ENCODE results near the gene FGD2.
A peak's percentile ranks its signal among the peaks of the same experiment; 100 is the strongest.

The FGD2 gene

DNA sequence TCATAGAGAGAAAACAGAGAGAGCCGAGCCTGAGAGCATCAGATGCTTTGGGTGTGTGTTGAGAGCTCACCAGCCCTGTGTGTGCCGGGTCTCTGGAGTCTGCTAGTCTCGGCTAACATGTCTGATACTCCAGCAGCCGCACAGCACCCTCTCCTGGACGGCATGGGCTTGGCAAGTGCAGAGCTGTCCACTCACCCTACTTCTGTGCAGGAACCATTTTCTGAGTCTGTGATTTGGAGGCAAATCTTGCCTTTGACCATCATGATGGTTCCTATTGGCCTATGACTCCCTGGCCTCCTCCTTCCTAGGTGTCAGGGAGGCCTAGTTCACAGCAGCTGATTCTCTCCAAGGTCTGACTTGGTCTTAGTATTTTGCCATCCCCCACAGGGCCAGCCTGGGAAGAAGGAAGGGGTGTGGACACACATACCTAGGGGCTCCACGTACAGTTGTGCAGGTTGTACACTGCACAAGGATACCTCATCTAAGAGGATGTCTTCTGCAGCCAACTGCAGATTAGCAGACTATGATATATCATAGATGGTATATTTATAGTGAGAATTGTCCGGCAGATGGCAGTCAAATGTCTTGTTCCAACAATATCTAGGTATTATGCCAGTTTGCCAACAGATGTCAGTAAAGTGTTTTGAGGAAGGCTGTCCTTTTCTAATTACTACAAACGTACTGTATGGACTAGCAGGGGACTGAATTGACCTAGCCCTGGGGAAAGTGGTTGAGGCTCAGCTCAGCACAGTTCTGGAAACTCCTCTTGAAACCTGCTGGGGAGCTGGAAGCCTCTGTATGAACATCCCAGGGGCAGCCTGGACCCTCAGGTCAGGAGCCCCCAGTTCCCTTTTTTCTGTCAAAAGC lies 13.0 kb downstream of the FGD2 start:
- DNase-seq = peak; percentile 84

DNA sequence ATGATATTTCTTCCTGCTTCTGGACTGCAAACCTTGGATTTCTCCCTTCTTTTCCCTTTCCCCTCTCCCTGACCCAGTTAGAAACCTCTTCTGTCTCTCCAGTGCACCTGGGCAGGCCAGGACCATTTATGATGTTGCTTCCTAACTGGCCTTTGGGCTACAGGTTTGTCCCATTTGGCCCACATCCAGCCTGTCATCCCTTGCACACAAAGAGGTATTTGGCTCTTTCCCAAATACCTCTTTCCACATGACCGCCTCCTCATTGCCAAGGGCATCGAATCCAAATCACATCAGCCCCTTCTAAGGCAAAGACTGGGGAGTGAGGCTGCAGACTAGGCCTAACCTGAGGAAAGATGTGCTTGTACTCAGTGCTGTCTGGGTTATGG lies 13.6 kb downstream of the FGD2 start:
- DNase-seq = no peak

DNA sequence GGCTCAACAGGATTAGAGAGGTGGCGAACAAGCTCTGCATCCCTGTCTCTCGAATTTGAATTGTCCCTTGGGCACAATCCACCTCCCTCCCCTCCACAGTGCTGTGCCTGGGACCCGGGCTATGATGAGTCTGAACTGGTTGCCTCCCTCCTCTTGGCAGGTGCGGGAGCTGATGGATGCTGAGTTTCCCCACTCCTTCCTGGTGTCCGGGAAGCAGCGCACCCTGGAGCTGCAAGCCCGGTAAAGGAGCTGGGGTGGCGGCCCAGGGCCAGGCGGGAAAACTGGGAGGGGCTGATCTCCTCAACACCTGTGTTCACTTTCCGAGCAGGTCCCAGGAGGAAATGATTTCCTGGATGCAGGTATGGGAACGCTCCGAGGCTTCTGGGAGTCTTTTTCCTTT lies 14.9 kb downstream of the FGD2 start:
- no peak for DNase-seq

GRCh38 chr6:37020812-37021211 lies 15.4 kb downstream of the FGD2 start:
- DNase-seq = no peak

- peak; percentile 46 for DNase-seq
Observed at GRCh38 chr6:37021356-37022129, 16.1 kb downstream of the FGD2 start.

GRCh38 chr6:37022135-37022863 lies 16.8 kb downstream of the FGD2 start:
- DNase-seq = no peak

- DNase-seq = peak; percentile 14
Observed at GRCh38 chr6:37024656-37025337, 19.3 kb downstream of the FGD2 start.

GRCh38 chr6:37025621-37026466 lies 20.4 kb downstream of the FGD2 start:
- DNase-seq = no peak

DNA sequence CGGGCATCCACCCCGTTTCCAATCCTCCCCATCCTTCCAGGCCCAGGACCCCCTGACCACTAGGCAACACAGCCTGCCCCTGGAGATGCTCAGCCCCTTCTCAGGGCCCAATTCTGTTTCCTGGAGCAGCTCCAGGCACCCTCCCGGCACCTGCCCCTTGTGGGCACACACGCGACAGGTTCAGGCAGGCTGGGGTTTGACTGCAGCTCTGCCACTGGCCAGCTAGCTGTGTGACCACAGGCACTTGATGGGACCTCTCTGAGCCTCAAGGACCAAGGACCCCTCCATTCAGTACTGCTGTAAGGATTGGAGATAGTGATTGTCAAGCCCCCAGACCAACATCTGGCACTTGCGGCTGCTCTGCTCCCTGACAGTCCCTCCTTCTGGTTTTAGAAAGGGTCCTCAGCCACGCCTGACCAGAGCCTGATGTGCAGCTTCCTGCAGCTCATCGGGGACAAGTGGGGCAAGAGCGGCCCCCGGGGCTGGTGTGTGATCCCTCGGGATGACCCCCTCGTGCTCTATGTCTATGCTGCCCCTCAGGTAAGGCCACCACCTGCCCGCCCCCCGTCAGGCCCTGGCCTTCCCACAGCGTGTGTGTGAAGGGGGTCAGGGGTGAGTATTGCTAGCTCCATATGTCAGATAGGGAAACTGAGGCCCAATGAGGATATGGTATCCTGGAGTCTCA lies 21.7 kb downstream of the FGD2 start:
- DNase-seq = no peak

DNA sequence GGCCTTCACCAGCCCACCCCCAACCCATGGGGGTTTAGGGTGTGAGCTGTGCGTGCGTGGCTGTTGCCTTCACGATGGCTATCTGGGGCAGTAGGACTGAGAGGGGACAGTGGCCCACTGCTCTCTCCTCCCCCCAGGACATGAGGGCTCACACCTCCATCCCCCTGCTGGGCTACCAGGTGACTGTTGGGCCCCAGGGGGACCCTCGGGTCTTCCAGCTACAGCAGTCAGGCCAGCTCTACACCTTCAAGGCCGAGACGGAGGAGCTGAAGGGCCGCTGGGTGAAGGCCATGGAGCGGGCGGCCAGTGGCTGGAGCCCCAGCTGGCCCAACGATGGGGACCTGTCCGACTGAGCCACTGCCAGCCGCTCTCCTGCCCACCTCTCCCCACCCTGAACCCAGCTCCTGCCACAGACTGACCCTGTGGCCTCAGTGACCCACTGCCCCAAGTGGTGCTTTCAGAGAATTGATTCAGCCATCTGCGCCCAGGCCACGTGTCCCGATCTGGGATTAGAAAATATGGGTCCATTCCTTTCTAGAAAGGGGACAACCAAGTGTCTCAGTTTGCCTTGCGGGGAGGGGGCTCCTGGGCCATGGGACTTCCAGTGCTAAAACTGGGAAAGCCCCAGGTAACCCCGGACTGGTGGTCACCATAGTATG lies 22.5 kb downstream of the FGD2 start:
- DNase-seq = no peak

DNA sequence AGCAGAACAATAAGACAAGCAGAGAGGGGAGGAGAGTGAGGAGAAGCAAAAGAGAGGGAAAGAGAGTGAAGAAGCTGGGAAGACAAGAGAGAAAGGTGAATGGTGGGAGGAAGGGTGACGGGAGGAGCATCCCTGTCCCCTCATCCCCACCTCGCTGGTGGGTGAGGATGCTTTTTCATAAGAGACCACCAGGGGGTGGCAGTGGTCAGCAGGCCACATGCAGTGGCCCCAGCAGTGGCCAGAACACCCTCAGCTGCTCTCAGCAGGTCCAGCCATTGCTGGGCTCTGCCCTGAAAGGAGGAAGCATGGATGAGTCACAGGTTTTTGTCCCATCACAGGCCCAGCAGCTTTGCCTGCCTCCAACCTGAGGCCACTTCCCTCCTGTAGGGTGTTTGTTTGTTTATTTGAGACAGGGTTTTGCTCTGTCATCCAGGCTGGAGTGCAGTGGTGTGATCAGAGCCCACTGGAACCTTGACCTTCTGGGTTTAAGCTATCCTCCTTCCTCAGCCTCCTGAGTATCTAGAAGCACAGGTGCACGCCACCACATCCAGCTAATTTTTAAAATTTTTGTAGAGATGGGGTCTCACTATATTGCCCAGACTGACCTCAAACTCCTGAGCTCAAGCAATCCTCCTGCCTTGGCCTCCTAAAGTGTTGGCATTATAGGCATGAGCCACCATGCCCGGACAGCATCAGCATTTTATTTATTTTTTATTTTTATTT lies 24.0 kb downstream of the FGD2 start:
- DNase-seq = peak; percentile 78

GRCh38 chr6:37030599-37030998 lies 25.1 kb downstream of the FGD2 start:
- DNase-seq = no peak

DNA sequence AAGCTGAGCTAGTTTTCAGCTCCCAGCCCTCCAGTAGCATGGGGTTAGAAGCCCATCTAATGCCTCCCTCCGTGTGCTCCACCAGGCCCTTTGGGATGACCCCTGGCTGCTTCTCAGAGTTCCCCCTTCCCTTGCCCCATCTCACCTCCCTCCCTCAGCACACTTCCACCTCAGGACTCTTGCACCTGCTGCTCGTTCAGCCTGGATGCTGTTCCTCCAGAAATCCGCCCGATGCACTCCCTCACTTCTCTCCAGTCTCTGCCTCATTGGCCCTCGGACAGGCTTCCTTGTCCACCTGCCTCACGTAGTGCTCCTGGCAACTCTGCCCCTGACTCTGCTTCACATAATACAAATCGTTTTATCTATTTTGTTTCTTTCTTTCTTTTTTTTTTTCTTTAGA lies 26.8 kb downstream of the FGD2 start:
- DNase-seq = no peak

DNA sequence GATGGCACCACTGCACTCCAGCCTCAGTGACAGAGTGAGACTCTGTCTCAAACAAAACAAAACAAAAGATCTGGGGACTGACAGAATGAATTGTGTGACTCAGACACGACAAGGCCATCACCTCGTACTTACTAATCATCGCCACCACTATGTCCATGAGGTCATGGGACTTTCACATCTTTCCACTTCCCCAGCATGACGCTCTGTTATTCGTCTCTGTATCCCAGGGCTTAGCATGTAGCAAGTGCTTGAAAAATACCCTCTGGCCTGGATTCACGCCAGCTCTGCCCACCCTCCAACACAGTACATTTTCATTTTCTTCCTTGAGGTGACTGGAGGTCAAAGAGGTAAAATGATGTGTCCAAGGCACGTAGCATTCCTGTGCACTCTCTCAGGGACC lies 27.8 kb downstream of the FGD2 start:
- DNase-seq = no peak

DNA sequence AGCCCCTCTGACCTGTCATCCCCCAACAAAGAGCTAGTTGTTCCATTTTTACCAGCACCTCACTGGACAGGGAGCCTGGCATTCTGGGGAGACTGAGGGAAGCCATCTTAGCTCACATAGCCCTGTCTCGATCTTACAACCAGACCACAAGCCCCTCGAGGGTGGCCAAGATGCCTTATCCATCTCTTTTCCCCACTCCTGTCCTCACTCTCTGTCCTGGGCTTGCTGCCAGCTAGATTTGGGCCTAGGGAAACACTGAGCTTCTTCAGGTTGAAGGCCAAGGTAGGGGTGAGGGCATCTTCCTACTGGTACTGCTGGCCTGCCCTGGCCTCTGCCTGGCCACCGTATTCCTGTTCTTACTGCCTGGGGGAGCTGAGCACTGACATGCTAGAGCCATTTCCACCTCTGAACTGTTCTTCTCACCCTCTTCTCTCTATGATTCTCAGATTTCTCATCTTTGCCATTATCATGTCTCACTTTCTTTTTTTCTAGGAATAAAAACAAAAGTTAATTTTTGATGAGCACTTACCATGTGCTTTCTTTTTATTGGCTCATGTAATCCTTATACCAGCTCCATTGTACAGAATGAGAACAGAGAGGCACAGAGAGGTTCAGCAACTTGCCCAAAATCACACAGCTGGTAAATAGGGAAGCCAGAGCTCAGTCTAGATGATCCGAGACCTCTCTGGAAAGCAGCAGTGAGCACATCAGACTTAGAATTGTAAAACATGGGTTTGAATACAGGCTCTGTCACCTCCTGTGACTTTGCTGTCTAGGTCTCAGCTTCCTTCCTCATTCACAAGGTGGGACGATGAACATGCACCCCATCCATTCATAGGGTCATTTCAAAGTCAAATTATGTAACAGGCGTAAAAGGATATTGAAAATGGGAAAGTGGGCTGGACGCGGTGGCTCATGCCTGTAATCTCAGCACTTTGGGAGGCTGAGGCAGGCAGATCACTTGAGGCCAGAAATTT lies 28.7 kb downstream of the FGD2 start:
- no peak for DNase-seq

- DNase-seq = no peak
Observed at GRCh38 chr6:37036146-37036545, 30.7 kb downstream of the FGD2 start.

DNA sequence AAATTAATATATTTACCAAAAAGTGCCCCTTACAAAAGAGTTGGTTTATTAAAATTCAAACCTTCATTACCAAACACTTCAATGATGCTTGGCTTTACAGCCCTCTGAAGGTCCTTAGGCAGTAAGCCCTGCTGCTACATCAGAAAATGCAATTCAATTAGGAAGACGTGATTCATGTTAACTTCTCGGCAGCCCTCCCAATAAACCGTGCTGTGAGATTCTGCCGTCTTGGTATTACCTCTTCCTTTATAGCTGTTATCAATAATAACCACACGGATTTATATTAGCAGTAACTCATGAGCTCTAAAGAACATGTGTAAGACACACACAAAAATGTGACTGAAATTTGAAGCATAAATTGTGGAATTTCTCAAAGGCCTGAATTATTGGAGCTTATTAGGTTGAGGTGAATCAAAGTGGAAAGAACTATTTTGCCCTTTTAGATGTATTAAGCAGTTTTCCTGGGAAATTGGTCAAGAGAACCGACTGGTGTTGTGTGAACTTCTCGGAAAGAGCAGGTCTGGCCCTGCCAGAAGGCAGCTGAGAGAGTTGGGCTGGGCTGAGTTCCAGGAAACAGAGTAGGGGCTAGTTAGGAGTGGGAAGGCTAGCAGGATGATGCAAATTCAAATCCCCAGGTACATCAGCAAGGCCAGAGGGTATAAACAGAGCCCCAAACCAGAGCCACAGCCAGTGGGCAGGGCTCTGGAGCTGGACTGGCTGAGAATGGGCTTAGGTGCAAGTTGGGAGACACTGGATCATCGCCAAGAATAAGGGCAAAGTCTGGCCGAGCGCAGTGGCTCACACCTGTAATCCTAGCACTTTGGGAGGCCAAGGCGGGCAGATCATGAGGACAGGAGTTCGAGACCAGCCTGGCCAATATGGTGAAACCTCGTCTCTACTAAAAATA lies 33.1 kb downstream of the FGD2 start:
- no peak for DNase-seq
